ENCODE data around the gene SEC24A. TPM values are rescaled to one million over a fixed set of nuclear protein-coding genes. Genes with fewer than 3 reads are reported as not detected.

The SEC24A gene
- total RNA-seq, 1 experiment from 2014 or later: 30.4 TPM

DNA sequence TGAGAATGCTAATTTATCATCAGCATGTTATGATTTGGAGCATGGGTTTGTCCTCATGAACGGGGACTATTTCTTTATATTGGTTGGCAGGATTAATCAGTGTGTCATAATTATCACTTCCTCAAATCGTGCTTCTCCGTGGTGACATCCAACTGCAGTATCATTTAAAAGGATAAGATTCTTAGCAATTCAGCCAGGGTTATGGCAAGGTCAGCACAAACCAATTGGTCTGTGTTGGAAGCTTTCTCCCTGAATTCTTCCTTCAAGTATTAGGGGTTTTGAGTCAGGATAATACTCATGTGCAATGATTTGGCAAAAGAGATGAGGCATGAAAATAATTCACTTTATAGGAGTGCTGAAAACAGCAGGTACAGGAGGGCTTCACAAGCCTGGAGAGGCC is 84.2 kb downstream of the SEC24A start:
- Histone ChIP-seq H3K4ac (ENCODE audit: low read depth, low read length) (no peak overlapping the region), H3K4me1 (ENCODE audit: insufficient read depth, low read length) (no peaks in the 10 kb centered on the region), H3K27ac (ENCODE audit: insufficient read length, low read depth, low read length) (no peak overlapping the region), H2AK5ac (ENCODE audit: insufficient read length, low read length) (no peak overlapping the region), H3T11ph (ENCODE audit: low read length) (no peak overlapping the region), H2AFZ (ENCODE audit: low read length) (no peak overlapping the region), H3K27me3 (ENCODE audit: insufficient read depth, low read length) (no peaks in the 10 kb centered on the region), H3K79me2 (ENCODE audit: insufficient read depth, low read length) (no peaks in the 10 kb centered on the region), H3K14ac (ENCODE audit: insufficient read depth, low read length) (no peak overlapping the region), H4K5ac (ENCODE audit: insufficient read length, low read depth, low read length) (no peak overlapping the region), H2BK120ac (ENCODE audit: low read depth, low read length, poor library complexity, severe bottlenecking) (no peak overlapping the region), H2BK5ac (ENCODE audit: insufficient read length, low read length) (no peak overlapping the region), H3K56ac (ENCODE audit: insufficient read length, low read depth, low read length) (no peak overlapping the region), H2BK20ac (ENCODE audit: low read depth, low read length, poor library complexity, severe bottlenecking) (no peak overlapping the region), H3K23me2 (ENCODE audit: insufficient read length, low read depth, low read length, poor library complexity, severe bottlenecking) (no peaks in the 10 kb centered on the region), H4K20me1 (ENCODE audit: control insufficient read depth, insufficient read depth, insufficient read length) (no peaks in the 10 kb centered on the region), H3K79me1 (ENCODE audit: insufficient read depth, low read depth, low read length, poor library complexity, severe bottlenecking) (no peaks in the 10 kb centered on the region), H4K8ac (replicated peaks; ENCODE audit: insufficient read length, low read depth, low read length) (no peak overlapping the region), H2BK15ac (ENCODE audit: low read depth, low read length) (no peak overlapping the region), H4K91ac (ENCODE audit: insufficient read length, low read depth, low read length) (no peak overlapping the region), H3K18ac (ENCODE audit: insufficient read length, low read depth, low read length) (no peak overlapping the region), H3K4me2 (ENCODE audit: insufficient read depth, insufficient read length, low read length) (no peak overlapping the region), H3K9me3 (ENCODE audit: control insufficient read depth, low read depth, low read length) (no peaks in the 10 kb centered on the region), H2BK12ac (ENCODE audit: insufficient read length, low read depth, low read length) (no peak overlapping the region), H3K23ac (ENCODE audit: insufficient read length, low read depth, low read length) (no peak overlapping the region), H3K9ac (ENCODE audit: extremely low read depth, insufficient read length, low read length) (no peak overlapping the region)
- Mint-ChIP-seq H3K9me3 (no peaks in the 10 kb centered on the region), H3K4me1 (no peaks in the 10 kb centered on the region), H3K27ac (peak overlapping the region in 1 of 3 experiments; percentile 55; a peak in 1 of 7 replicates), H3K4me3 (no peak overlapping the region), H3K27me3 (ENCODE audit: low read depth) (no peaks in the 10 kb centered on the region; the same call in 1 of the 2 replicates), H3K36me3 (ENCODE audit: insufficient read depth in 1 of 3, low read depth in 3 of 3) (no peaks in the 10 kb centered on the region)
- TF ChIP-seq, protein P1, sequence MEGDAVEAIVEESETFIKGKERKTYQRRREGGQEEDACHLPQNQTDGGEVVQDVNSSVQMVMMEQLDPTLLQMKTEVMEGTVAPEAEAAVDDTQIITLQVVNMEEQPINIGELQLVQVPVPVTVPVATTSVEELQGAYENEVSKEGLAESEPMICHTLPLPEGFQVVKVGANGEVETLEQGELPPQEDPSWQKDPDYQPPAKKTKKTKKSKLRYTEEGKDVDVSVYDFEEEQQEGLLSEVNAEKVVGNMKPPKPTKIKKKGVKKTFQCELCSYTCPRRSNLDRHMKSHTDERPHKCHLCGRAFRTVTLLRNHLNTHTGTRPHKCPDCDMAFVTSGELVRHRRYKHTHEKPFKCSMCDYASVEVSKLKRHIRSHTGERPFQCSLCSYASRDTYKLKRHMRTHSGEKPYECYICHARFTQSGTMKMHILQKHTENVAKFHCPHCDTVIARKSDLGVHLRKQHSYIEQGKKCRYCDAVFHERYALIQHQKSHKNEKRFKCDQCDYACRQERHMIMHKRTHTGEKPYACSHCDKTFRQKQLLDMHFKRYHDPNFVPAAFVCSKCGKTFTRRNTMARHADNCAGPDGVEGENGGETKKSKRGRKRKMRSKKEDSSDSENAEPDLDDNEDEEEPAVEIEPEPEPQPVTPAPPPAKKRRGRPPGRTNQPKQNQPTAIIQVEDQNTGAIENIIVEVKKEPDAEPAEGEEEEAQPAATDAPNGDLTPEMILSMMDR (conservative IDR thresholded peaks at IDR 0.05): no peak
- DNase-seq: no peak
- WGBS (ENCODE audit: extremely low coverage, insufficient read length, low lambda C conversion rate): no CpG with 5 or more reads among the region's 3 CpGs
